Osteoblast (primary cell): ENCODE data around the gene PTPRB. TPM values are rescaled to one million over a fixed set of nuclear protein-coding genes. Genes with fewer than 3 reads are reported as not detected.

Source experiments
- DNase-seq: peaks from one replicate; pipeline ENCODE4 v3.0.0; 2011; ENCODE audit warnings: low spot score, mixed read lengths; ENCODE audit not compliant: insufficient read length; ENCODE audit errors: missing footprints
- H2AFZ ChIP-seq: 2 replicates; pipeline ENCODE4 v1.6.0; 2011; ENCODE audit warnings: mild to moderate bottlenecking, low read length
- H3K27ac ChIP-seq: 2 replicates; pipeline ENCODE4 v1.5.1; 2011; ENCODE audit warnings: mild to moderate bottlenecking, low read depth, low read length, moderate library complexity
- H3K27me3 ChIP-seq: 2 replicates; pipeline ENCODE4 v1.6.0; 2012; ENCODE audit warnings: mild to moderate bottlenecking, control low read depth, inconsistent platforms, low read length, moderate library complexity; ENCODE audit not compliant: insufficient read depth
- H3K36me3 ChIP-seq: 2 replicates; pipeline ENCODE4 v1.5.1; 2011; ENCODE audit warnings: mild to moderate bottlenecking, low read length, control low read depth, moderate library complexity; ENCODE audit not compliant: insufficient read depth
- H3K4me1 ChIP-seq: 2 replicates; pipeline ENCODE4 v1.5.1; 2011; ENCODE audit warnings: mild to moderate bottlenecking, low read length, control low read depth, moderate library complexity; ENCODE audit not compliant: insufficient read depth
- H3K4me2 ChIP-seq: 2 replicates; pipeline ENCODE4 v1.6.0; 2011; ENCODE audit warnings: mild to moderate bottlenecking, low read length; ENCODE audit not compliant: insufficient read depth
- H3K4me3 ChIP-seq: fragments of 200-600 bp; sonication (generic); 3 replicates; pipeline ENCODE4 v1.5.1; 2012; ENCODE audit warnings: mild to moderate bottlenecking, low read length, inconsistent platforms; ENCODE audit not compliant: insufficient read depth
- H3K79me2 ChIP-seq: 2 replicates; pipeline ENCODE4 v1.6.0; 2012; ENCODE audit warnings: mild to moderate bottlenecking, low read length, control low read depth, inconsistent platforms; ENCODE audit not compliant: insufficient read depth
- H3K9me3 ChIP-seq: 2 replicates; pipeline ENCODE4 v1.5.1; 2011; ENCODE audit warnings: low read depth, low read length, control low read depth
- H4K20me1 ChIP-seq: 2 replicates; pipeline ENCODE4 v1.6.0; 2012; ENCODE audit warnings: mild to moderate bottlenecking, low read length, control low read depth; ENCODE audit not compliant: insufficient read depth
- CTCF ChIP-seq: IDR thresholded peaks from 2 replicates; pipeline ENCODE4 v1.5.1; 2011; ENCODE audit warnings: mild to moderate bottlenecking, low read depth, low read length, moderate library complexity; ENCODE audit errors: extremely low read depth
- total RNA-seq: library from RNA; depleted of rRNA; stranded (reverse); fragments of >200 nt; gene quantifications from 2 replicates; pipeline ENCODE4 v1.2.3, GENCODE V29; 2012

The PTPRB gene
- total RNA-seq, 1 donor, result 1.1 TPM

- no peak overlapping the region for H3K4me2 ChIP-seq
- no peaks in the 10 kb centered on the region for H4K20me1 ChIP-seq
- no peak overlapping the region for H3K4me3 ChIP-seq
- H3K9me3 ChIP-seq, result no peaks in the 10 kb centered on the region
- no peak for TF ChIP-seq CTCF
- no peak for DNase-seq
- H3K4me1 ChIP-seq, result no peaks in the 10 kb centered on the region
- no peak overlapping the region for H2AFZ ChIP-seq
- no peaks in the 10 kb centered on the region for H3K36me3 ChIP-seq
- no peak overlapping the region for H3K27ac ChIP-seq
- H3K27me3 ChIP-seq, result no peaks in the 10 kb centered on the region
- no peaks in the 10 kb centered on the region for H3K79me2 ChIP-seq
Observed at GRCh38 chr12:70520847-70521246, 116.4 kb downstream of the PTPRB start.

- no peaks in the 10 kb centered on the region for H3K36me3 ChIP-seq
- no peaks in the 10 kb centered on the region for H3K9me3 ChIP-seq
- TF ChIP-seq CTCF, result no peak
- no peak overlapping the region for H3K4me3 ChIP-seq
- no peaks in the 10 kb centered on the region for H3K27me3 ChIP-seq
- no peak overlapping the region for H3K27ac ChIP-seq
- H3K79me2 ChIP-seq, result no peaks in the 10 kb centered on the region
- no peak for DNase-seq
- no peaks in the 10 kb centered on the region for H3K4me1 ChIP-seq
- H4K20me1 ChIP-seq, result no peaks in the 10 kb centered on the region
- H2AFZ ChIP-seq, result no peak overlapping the region
- H3K4me2 ChIP-seq, result no peak overlapping the region
Observed at GRCh38 chr12:70513426-70513825, 123.8 kb downstream of the PTPRB start.

- no peak for TF ChIP-seq CTCF
- Histone ChIP-seq H3K27ac (no peak overlapping the region), H3K27me3 (no peaks in the 10 kb centered on the region), H4K20me1 (no peaks in the 10 kb centered on the region), H3K36me3 (no peaks in the 10 kb centered on the region), H2AFZ (no peak overlapping the region), H3K4me2 (no peak overlapping the region), H3K79me2 (no peaks in the 10 kb centered on the region), H3K4me3 (no peak overlapping the region), H3K9me3 (no peaks in the 10 kb centered on the region), H3K4me1 (no peaks in the 10 kb centered on the region)
- no peak for DNase-seq
Observed at GRCh38 chr12:70508178-70508577, 129.1 kb downstream of the PTPRB start.

GRCh38 chr12:70507442-70507841 is 129.8 kb downstream of the PTPRB start:
- H3K9me3 ChIP-seq, result no peaks in the 10 kb centered on the region
- H3K27me3 ChIP-seq, result no peaks in the 10 kb centered on the region
- no peak overlapping the region for H3K4me2 ChIP-seq
- no peaks in the 10 kb centered on the region for H4K20me1 ChIP-seq
- H2AFZ ChIP-seq, result no peak overlapping the region
- no peak for TF ChIP-seq CTCF
- H3K4me1 ChIP-seq, result no peaks in the 10 kb centered on the region
- DNase-seq, result no peak
- H3K4me3 ChIP-seq, result no peak overlapping the region
- H3K36me3 ChIP-seq, result no peaks in the 10 kb centered on the region
- no peak overlapping the region for H3K27ac ChIP-seq
- H3K79me2 ChIP-seq, result no peaks in the 10 kb centered on the region
